Cardiac fibroblast (primary cell): ENCODE results near the gene NDUFV1.
A peak's percentile ranks its signal among the peaks of the same experiment; 100 is the strongest.

Source experiments
- DNase-seq, 2 donors: peaks; one replicate each; pipeline versions ENCODE4 v3.0.0 to v3.0.0-alpha.2; 2010; ENCODE audit warnings: low read depth in 2 of 2
- H3K4me3 ChIP-seq, 2 donors: replicated peaks in 1 of 2; 1 replicate in 1 of 2; 2 replicates in 1 of 2; pipeline ENCODE4 v1.5.1; 2011; ENCODE audit warnings: low read depth in 2 of 2, low read length in 2 of 2, mild to moderate bottlenecking in 2 of 2, moderate library complexity in 1 of 2
- TF ChIP-seq, protein P1 (sequence below): IDR thresholded peaks from one replicate; pipeline ENCODE4 v1.5.1; 2011; ENCODE audit warnings: low read depth, mild to moderate bottlenecking, low read length, inconsistent platforms

Gene NDUFV1

GRCh38 chr11:67571443-67571842 lies 35.3 kb upstream of the NDUFV1 start:
- H3K4me3 ChIP-seq: no peak overlapping the region
- no peak for DNase-seq
- TF ChIP-seq, protein P1, sequence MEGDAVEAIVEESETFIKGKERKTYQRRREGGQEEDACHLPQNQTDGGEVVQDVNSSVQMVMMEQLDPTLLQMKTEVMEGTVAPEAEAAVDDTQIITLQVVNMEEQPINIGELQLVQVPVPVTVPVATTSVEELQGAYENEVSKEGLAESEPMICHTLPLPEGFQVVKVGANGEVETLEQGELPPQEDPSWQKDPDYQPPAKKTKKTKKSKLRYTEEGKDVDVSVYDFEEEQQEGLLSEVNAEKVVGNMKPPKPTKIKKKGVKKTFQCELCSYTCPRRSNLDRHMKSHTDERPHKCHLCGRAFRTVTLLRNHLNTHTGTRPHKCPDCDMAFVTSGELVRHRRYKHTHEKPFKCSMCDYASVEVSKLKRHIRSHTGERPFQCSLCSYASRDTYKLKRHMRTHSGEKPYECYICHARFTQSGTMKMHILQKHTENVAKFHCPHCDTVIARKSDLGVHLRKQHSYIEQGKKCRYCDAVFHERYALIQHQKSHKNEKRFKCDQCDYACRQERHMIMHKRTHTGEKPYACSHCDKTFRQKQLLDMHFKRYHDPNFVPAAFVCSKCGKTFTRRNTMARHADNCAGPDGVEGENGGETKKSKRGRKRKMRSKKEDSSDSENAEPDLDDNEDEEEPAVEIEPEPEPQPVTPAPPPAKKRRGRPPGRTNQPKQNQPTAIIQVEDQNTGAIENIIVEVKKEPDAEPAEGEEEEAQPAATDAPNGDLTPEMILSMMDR: no peak

DNA sequence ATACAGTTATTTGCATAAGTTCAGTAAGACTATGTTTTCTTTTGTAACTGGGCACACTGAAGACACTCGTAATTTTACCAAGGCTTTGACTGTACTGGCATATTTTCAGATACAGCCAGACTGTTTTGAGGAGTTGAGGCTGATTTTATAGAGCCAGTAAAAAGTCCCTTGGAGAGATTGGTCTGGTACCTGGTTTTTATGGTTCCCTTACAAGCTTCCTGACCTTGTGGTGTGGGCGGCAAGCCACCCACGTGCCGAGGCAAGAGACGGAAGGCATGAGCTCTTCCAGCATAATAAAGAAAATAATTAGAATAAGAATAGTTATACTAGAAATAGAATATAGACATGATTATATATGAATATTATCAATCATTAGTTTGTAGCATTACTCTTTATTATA lies 34.4 kb upstream of the NDUFV1 start:
- TF ChIP-seq, protein P1: no peak
- no peak overlapping the region for H3K4me3 ChIP-seq
- DNase-seq: no peak

- no peak overlapping the region for H3K4me3 ChIP-seq
- peak; percentile 65 to 67 for DNase-seq
- TF ChIP-seq, protein P1: peak; percentile 77
These were observed 33.9 kb upstream of the NDUFV1 start for GRCh38 chr11:67572747-67573419.

DNA sequence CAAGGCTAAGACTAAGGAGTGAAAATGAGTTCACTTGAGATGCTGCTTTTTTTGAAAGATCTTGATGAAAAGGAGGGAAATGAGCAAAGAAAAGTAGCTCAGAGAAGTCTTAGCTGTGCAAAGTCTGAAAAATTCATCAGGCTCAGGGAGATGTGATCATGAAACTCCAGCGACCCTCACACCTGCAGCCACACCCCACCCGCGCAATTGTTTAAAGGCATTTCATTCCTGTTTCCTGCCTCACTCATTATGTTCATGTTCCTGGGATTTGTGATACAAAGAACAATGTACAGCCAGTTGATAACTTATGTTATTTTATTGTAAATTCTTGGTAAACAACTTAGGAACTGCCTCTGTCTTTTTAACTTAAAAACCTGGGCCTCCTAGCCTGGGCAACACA lies 31.8 kb upstream of the NDUFV1 start:
- DNase-seq: peak in 1 of 2 donors; percentile 29
- no peak overlapping the region for H3K4me3 ChIP-seq
- TF ChIP-seq, protein P1: no peak

DNA sequence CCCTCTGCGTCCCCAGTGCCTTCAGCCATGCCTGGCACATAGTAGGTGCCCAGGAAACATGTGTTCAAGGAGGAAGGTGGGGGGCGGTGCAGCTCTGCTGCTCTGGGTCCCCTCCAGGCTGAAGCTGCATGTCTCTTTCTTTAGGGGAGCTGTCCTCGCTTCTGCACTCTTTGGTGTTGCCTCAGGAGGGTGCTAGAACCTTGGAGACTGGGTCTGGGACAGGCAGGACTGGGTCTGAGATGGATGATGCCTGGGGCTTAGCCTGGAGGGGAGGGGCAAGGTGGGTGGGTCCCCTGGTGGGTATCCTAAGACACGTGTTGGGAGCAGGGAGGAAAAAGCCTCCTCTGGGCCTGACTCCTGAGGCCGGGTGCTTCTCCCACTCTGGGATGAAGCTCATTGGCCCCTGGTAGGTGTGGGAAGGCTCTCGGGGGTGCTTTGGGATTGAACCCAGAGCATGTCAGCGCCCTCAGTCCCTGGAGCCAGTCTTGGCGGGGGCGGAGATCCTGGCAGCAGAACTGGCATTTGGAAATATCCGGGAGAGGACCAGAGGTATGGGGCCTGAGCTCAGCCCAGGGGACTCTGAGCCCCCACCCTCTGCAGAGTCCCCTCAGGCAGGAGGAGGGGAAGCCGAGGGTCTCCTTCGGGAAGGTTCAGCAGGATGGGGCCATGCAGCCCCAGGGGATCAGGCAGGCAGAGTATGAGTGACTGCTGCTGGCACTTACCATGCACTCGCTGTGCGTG lies 29.8 kb upstream of the NDUFV1 start:
- H3K4me3 ChIP-seq: no peak overlapping the region
- no peak for DNase-seq
- TF ChIP-seq, protein P1: no peak

DNA sequence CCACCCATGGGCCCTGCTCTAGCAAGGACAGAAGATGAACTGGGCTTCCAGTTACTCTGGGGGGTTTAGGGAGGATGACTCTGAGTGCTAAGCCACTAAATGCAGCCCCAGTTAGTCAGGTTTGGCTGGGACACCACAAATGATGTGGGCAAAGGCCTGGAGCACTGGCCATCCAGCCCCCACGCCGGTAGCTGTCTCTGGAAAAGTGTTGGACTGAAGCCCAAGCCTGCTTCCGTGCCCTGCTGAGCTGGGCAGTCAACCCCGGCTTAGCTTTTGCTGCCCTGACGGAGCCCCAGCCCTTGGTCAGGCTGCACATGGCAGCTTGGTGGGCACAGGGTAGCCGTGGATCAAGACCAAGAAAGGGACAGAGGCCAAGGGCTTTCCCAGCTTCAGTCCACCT lies 28.8 kb upstream of the NDUFV1 start:
- TF ChIP-seq, protein P1: no peak
- H3K4me3 ChIP-seq: no peak overlapping the region
- no peak for DNase-seq
